ENCODE measurements around the gene ATXN1. TPM values are rescaled to one million over a fixed set of nuclear protein-coding genes. Genes with fewer than 3 reads are reported as not detected.

Gene ATXN1
- total and polyA plus RNA-seq, 2 donors from 2014 or later: 4.2 to 58.2 TPM

- Histone ChIP-seq H3K27ac (ENCODE audit: low read depth in 2 of 2, low read length in 2 of 2) (peak overlapping the region in 1 of 2 donors; percentile 49), H3K9ac (ENCODE audit: low read length in 3 of 3) (no peak overlapping the region), H3K9me3 (ENCODE audit: control insufficient read depth in 2 of 3, insufficient read depth in 1 of 3, low read length in 3 of 3) (no peaks in the 10 kb centered on the region), H3K27me3 (ENCODE audit: control insufficient read depth, insufficient read depth, low read length) (no peaks in the 10 kb centered on the region), H3K4me1 (ENCODE audit: control insufficient read depth in 2 of 3, insufficient read depth in 2 of 3, low read depth in 1 of 3, low read length in 3 of 3) (peaks cover 0 to 5% (median 3%) of the 10 kb centered on the region in 3 donors), H3K36me3 (ENCODE audit: control insufficient read depth in 2 of 3, insufficient read depth in 3 of 3, low read length in 3 of 3) (no peaks in the 10 kb centered on the region), H3K4me3 (ENCODE audit: low read length in 3 of 3) (peak overlapping the region in 1 of 3 donors; percentile 2)
- DNase-seq (peak; percentile 63 to 86 (median 76)), FAIRE-seq (peak; percentile 74)
- intact Hi-C loops (cut with DNase I): loop anchor here (5.0 to 10.0 kb wide), 2 partner anchors 76 to 433 kb away; partner anchors contain the start of gene ATXN1
- TF ChIP-seq CTCF (IDR thresholded peaks at IDR 0.05; ENCODE audit: borderline replicate concordance, extremely low read depth, insufficient read depth): peak; percentile 88
These were observed 429.7 kb downstream of the ATXN1 start for GRCh38 chr6:16331384-16332174.

- DNase-seq (no peak), FAIRE-seq (no peak)
- intact Hi-C loops (cut with DNase I): no loop called here
- no peak overlapping the region for H3K27ac ChIP-seq (ENCODE audit: low read depth in 2 of 2, low read length in 2 of 2)
- H3K4me1 ChIP-seq (ENCODE audit: control insufficient read depth in 2 of 3, insufficient read depth in 2 of 3, low read depth in 1 of 3, low read length in 3 of 3): peaks cover 0 to 5% (median 3%) of the 10 kb centered on the region in 3 donors
- TF ChIP-seq CTCF (IDR thresholded peaks at IDR 0.05; ENCODE audit: borderline replicate concordance, extremely low read depth, insufficient read depth): no peak
- H3K36me3 ChIP-seq (ENCODE audit: control insufficient read depth in 2 of 3, insufficient read depth in 3 of 3, low read length in 3 of 3): peaks cover 0 to 6% (median 2%) of the 10 kb centered on the region in 3 donors
- H3K4me3 ChIP-seq (ENCODE audit: low read length in 3 of 3): no peak overlapping the region
- H3K9ac ChIP-seq (ENCODE audit: low read length in 3 of 3): no peak overlapping the region
- H3K27me3 ChIP-seq (ENCODE audit: control insufficient read depth, insufficient read depth, low read length): no peaks in the 10 kb centered on the region
- H3K9me3 ChIP-seq (ENCODE audit: control insufficient read depth in 2 of 3, insufficient read depth in 1 of 3, low read length in 3 of 3): no peaks in the 10 kb centered on the region
These were observed 432.0 kb downstream of the ATXN1 start for GRCh38 chr6:16329233-16329632.

- H3K27ac ChIP-seq (ENCODE audit: low read depth in 2 of 2, low read length in 2 of 2): no peak overlapping the region
- no peak overlapping the region for H3K4me3 ChIP-seq (ENCODE audit: low read length in 3 of 3)
- FAIRE-seq (no peak), DNase-seq (no peak)
- H3K4me1 ChIP-seq (ENCODE audit: control insufficient read depth in 2 of 3, insufficient read depth in 2 of 3, low read depth in 1 of 3, low read length in 3 of 3): peaks cover 0 to 8% (median 3%) of the 10 kb centered on the region in 3 donors
- H3K9ac ChIP-seq (ENCODE audit: low read length in 3 of 3): no peak overlapping the region
- peaks cover 0 to 6% (median 2%) of the 10 kb centered on the region in 3 donors for H3K36me3 ChIP-seq (ENCODE audit: control insufficient read depth in 2 of 3, insufficient read depth in 3 of 3, low read length in 3 of 3)
- intact Hi-C loops (cut with DNase I): no loop called here
- no peaks in the 10 kb centered on the region for H3K9me3 ChIP-seq (ENCODE audit: control insufficient read depth in 2 of 3, insufficient read depth in 1 of 3, low read length in 3 of 3)
- no peak for TF ChIP-seq CTCF (IDR thresholded peaks at IDR 0.05; ENCODE audit: borderline replicate concordance, extremely low read depth, insufficient read depth)
- H3K27me3 ChIP-seq (ENCODE audit: control insufficient read depth, insufficient read depth, low read length): no peaks in the 10 kb centered on the region
These were observed 433.4 kb downstream of the ATXN1 start for GRCh38 chr6:16327777-16328325.
